ENCODE results near the gene RPS16.

RPS16 gene

DNA sequence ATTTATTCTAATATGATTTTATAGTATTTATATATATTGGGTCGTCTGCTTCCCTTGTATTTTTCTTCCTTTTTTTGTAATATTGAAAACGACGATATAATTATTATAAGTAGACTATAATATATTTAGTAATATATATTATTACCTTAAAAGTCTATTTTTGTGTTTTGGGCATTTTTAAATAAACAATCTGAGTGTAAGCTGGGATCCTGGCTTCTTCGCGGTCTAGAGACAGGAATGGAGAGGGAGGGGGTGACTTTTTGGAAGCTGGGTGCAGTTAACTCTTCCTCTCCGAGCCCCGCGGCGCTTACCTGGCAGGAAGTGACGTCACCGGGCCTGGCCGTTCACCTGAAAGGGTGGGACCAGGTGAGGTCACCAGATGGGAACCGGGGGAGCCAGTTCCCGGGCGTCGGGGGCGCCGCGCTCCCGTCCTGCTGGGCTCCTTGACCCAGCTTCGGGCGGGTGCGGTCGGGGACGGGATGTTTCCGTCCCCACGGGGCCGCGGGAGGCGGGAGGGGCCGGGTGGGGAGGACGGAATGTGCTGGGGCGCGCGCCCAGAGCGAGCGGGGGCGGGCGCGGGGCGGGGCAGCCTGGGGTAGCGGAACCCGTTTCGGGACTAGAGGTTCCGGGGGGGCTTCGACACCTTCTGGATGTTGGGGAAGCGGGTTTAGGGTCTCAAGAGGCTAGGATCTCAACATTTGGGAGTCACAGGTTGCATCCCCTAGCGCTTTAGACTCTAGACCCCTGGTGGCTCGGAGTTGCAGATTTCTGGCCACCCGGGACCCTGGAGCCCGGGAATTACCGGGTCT is 26.3 kb downstream of the RPS16 start (continued):
- TF ChIP-seq, protein P1, sequence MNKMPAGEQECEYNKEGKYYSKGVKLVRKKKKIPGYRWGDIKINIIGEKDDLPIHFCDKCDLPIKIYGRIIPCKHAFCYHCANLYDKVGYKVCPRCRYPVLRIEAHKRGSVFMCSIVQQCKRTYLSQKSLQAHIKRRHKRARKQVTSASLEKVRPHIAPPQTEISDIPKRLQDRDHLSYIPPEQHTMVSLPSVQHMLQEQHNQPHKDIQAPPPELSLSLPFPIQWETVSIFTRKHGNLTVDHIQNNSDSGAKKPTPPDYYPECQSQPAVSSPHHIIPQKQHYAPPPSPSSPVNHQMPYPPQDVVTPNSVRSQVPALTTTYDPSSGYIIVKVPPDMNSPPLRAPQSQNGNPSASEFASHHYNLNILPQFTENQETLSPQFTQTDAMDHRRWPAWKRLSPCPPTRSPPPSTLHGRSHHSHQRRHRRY (tag by site-specific recombination; IDR thresholded peaks at IDR 0.05): no peak
- TF ChIP-seq ZBTB7A (tag by site-specific recombination; IDR thresholded peaks at IDR 0.05; ENCODE audit: low read depth): peak; percentile 83
- TF ChIP-seq ZNF37A (tag by site-specific recombination; IDR thresholded peaks at IDR 0.05): no peak
- peak; percentile 35; the same call in 1 of the 2 replicates for TF ChIP-seq ZNF596 (tag by site-specific recombination; IDR thresholded peaks at IDR 0.05)
- no peak for TF ChIP-seq HOXC10 (CRISPR knock-in tag; IDR thresholded peaks at IDR 0.05)
- no peak for TF ChIP-seq ZNF529 (tag by site-specific recombination; IDR thresholded peaks at IDR 0.05; ENCODE audit: insufficient replicate concordance)
- no peak for TF ChIP-seq ZNF560 (tag by site-specific recombination; IDR thresholded peaks at IDR 0.05; ENCODE audit: borderline replicate concordance)
- no peak for TF ChIP-seq BCL11A (tag by site-specific recombination; IDR thresholded peaks at IDR 0.05; ENCODE audit: low read depth)
- 0 out of 2 replicates have a peak, but pooled peaks have one; percentile 10 for TF ChIP-seq ZNF394 (tag by site-specific recombination; IDR thresholded peaks at IDR 0.05; ENCODE audit: borderline replicate concordance)
- TF ChIP-seq ZBTB44 (tag by site-specific recombination; IDR thresholded peaks at IDR 0.05): peak; percentile 31
- TF ChIP-seq OSR2 (tag by site-specific recombination; IDR thresholded peaks at IDR 0.05): no peak
- TF ChIP-seq ZBTB6 (tag by site-specific recombination; IDR thresholded peaks at IDR 0.05): peak; percentile 8; the same call in 1 of the 2 replicates
- TF ChIP-seq ZNF335 (tag by site-specific recombination; conservative IDR thresholded peaks at IDR 0.05): peak; percentile 59
- TF ChIP-seq ZNF776 (tag by site-specific recombination; IDR thresholded peaks at IDR 0.05; ENCODE audit: borderline replicate concordance): no peak
- no peak for TF ChIP-seq ZNF350 (tag by site-specific recombination; IDR thresholded peaks at IDR 0.05)
- peak; percentile 62; the same call in 1 of the 2 replicates for TF ChIP-seq IKZF3 (tag by site-specific recombination; IDR thresholded peaks at IDR 0.05)
- TF ChIP-seq, protein P2, sequence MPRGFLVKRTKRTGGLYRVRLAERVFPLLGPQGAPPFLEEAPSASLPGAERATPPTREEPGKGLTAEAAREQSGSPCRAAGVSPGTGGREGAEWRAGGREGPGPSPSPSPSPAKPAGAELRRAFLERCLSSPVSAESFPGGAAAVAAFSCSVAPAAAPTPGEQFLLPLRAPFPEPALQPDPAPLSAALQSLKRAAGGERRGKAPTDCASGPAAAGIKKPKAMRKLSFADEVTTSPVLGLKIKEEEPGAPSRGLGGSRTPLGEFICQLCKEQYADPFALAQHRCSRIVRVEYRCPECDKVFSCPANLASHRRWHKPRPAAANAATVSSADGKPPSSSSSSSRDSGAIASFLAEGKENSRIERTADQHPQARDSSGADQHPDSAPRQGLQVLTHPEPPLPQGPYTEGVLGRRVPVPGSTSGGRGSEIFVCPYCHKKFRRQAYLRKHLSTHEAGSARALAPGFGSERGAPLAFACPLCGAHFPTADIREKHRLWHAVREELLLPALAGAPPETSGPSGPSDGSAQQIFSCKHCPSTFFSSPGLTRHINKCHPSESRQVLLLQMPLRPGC (tag by site-specific recombination; IDR thresholded peaks at IDR 0.05): peak; percentile 63; the same call in 1 of the 2 replicates
- peak; percentile 88 for TF ChIP-seq KLF7 (tag by site-specific recombination; IDR thresholded peaks at IDR 0.05; ENCODE audit: borderline replicate concordance)
- no peak; the same call in 1 of the 2 replicates for TF ChIP-seq ZNF639 (tag by site-specific recombination; IDR thresholded peaks at IDR 0.05)
- TF ChIP-seq OVOL3 (tag by site-specific recombination; IDR thresholded peaks at IDR 0.05): no peak
- TF ChIP-seq ZNF530 (tag by site-specific recombination; IDR thresholded peaks at IDR 0.05; ENCODE audit: low read depth): no peak
- TF ChIP-seq, protein P3, sequence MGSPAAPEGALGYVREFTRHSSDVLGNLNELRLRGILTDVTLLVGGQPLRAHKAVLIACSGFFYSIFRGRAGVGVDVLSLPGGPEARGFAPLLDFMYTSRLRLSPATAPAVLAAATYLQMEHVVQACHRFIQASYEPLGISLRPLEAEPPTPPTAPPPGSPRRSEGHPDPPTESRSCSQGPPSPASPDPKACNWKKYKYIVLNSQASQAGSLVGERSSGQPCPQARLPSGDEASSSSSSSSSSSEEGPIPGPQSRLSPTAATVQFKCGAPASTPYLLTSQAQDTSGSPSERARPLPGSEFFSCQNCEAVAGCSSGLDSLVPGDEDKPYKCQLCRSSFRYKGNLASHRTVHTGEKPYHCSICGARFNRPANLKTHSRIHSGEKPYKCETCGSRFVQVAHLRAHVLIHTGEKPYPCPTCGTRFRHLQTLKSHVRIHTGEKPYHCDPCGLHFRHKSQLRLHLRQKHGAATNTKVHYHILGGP (tag by site-specific recombination; IDR thresholded peaks at IDR 0.05): no peak
- peak; percentile 73 for TF ChIP-seq ZFP69B (tag by site-specific recombination; IDR thresholded peaks at IDR 0.05)
- TF ChIP-seq, protein P4, sequence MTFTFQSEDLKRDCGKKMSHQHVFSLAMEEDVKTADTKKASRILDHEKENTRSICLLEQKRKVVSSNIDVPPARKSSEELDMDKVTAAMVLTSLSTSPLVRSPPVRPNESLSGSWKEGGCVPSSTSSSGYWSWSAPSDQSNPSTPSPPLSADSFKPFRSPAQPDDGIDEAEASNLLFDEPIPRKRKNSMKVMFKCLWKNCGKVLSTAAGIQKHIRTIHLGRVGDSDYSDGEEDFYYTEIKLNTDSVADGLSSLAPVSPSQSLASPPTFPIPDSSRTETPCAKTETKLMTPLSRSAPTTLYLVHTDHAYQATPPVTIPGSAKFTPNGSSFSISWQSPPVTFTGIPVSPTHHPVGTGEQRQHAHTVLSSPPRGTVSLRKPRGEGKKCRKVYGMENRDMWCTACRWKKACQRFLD (tag by site-specific recombination; IDR thresholded peaks at IDR 0.05): no peak
- peak; percentile 77; the same call in 1 of the 2 replicates for TF ChIP-seq ZNF561 (tag by site-specific recombination; IDR thresholded peaks at IDR 0.05; ENCODE audit: borderline replicate concordance)
- no peak for TF ChIP-seq ZNF354C (tag by site-specific recombination; IDR thresholded peaks at IDR 0.05; ENCODE audit: borderline replicate concordance, low read depth)
- no peak for TF ChIP-seq ZNF488 (tag by site-specific recombination; IDR thresholded peaks at IDR 0.05)
- TF ChIP-seq ZNF114 (tag by site-specific recombination; IDR thresholded peaks at IDR 0.05): no peak
- no peak for TF ChIP-seq ZSCAN16 (tag by site-specific recombination; IDR thresholded peaks at IDR 0.05)
